GM15510 (cell line): ENCODE results near the gene DPF3.

Source experiments
- POLR2A ChIP-seq: IDR thresholded peaks from 3 replicates; pipeline ENCODE4 v1.6.1; 2011; ENCODE audit warnings: borderline replicate concordance; ENCODE audit not compliant: insufficient read length; ENCODE audit errors: extremely low read depth

Gene DPF3

GRCh38 chr14:72722201-72722785, 171.6 kb downstream of the DPF3 start:
- no peak for TF ChIP-seq POLR2A

- TF ChIP-seq POLR2A, result no peak
Observed at GRCh38 chr14:72721083-72721482, 172.8 kb downstream of the DPF3 start.

DNA sequence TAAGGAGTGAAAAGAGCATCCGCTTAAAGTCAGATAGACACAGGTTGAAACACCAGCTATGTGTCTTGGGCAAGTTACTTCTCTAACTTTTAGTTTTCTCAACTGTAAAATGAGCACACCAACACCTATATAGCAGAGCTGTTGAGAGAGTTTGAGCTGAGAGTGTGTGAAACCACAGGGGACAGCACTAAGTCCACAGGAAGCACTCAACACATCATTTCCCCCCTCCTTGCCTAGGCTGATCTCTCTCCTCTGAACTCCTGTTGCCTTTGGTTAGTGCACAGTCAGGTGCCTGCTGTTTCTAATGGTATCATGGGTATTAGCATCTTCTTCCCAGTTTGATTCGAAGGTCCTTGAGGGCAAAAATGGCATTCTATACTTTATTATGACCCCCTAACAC, 176.7 kb downstream of the DPF3 start:
- TF ChIP-seq POLR2A, result no peak

GRCh38 chr14:72716476-72716875, 177.4 kb downstream of the DPF3 start:
- no peak for TF ChIP-seq POLR2A

GRCh38 chr14:72715850-72716228, 178.1 kb downstream of the DPF3 start:
- no peak for TF ChIP-seq POLR2A

- TF ChIP-seq POLR2A, result no peak
Observed at GRCh38 chr14:72715215-72715849, 178.6 kb downstream of the DPF3 start.

DNA sequence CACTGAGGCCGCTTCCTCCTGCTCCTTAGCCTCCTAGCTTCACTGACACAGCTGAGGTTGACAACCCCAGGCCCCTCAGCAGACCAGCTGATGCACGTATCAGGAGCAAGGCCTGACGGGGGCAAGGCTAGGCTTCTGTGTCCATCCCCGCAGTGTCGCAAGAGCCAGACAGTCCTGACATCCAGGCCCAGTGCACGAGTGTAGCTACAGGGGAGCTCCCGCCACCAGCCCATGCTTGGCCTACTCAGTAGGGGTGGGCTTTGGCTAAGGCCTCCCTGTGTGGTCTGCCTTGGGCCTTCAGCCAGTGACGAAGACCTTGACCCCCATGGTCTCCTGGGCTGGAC, 179.1 kb downstream of the DPF3 start:
- TF ChIP-seq POLR2A, result no peak

GRCh38 chr14:72714094-72714493, 179.8 kb downstream of the DPF3 start:
- no peak for TF ChIP-seq POLR2A

DNA sequence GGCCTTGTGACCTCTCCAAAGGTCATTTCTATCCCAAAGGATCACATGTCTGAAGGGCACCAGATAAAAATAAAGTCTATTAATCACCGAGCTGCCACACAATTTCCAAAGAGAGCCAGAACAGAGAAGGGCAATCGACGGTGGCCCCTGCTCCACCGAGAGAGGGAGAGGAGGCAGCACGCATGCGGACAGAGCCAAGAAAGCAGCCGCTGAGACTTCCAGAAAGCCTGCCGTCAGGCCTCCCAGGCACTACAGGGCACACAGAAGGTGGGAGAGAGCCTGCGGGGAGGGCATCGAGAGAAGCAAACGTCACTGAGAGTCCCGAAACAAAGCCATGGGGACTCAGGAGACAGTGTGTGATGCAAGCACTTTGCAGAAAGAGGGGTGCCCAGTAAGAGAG, 182.0 kb downstream of the DPF3 start:
- no peak for TF ChIP-seq POLR2A

DNA sequence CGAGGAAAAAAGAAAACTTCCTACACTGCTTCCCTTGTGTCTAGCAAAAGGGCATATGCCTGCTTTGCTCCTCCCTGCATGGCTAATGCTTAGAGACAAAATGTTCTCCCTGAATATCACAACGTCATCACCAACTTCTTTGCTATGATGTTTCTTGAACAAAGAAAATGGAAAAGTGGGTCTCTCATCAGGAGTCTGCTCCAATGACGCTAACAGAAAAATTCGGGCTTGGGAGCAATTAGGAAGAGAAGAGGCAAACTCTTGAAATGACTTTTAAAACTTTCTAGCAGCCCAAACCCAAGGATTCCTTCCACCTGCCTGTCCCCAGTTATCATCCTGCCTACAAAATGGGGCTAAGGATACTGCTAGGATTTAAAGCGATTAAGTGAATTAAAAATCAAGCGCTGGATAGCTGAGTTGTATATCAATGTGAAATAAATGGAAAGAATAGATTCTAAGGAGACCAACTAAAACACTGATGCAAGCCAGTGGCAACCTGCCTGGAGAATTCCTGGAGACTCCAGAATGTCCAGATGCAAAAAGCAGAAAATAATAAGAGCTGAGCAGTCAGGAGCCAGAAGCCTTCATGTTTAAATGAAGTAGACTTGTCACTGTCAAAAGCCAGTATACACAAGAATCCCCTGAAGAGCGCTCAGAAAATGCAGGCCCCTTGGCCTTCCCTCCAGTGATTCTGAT, 183.8 kb downstream of the DPF3 start:
- TF ChIP-seq POLR2A, result no peak

DNA sequence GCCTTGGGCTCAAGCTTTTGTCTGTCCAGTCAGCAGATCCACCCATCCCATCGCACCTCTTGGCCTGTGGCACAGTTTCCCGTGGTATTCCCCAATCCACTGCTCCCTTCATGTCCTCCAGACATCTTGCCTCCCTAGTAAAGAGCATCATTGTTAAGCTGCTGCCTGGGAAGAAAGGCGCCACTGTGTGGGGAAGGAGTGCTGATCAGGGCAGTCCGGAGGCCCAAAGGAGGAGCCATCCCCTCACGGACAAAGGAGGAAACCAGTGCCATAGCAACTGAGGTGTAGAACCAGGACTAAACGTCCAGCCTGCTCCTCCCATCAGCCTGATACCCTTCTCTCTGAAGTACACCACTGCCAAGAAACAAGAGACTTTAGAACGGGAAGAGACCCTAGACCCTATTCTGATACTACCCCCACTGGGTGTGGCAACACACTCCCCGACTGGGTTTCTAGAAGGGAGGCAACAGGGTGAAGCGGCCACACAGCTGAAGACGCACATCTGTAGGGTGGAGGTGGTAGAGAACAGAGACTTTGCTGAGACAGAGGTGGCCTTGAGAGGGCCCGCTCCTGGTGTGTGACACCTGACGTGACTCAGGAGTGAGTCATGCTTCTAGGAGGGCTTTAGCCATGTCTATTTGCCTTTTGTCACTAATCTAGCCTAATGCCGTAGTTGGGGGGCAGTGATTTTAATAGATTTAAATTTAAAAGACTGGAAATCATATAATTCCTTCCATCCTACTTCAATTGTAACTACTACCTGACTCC, 185.0 kb downstream of the DPF3 start:
- TF ChIP-seq POLR2A, result no peak

GRCh38 chr14:72708222-72708621, 185.7 kb downstream of the DPF3 start:
- TF ChIP-seq POLR2A, result no peak

- no peak for TF ChIP-seq POLR2A
Observed at GRCh38 chr14:72706485-72706884, 187.4 kb downstream of the DPF3 start.

- no peak for TF ChIP-seq POLR2A
Observed at GRCh38 chr14:72704502-72704901, 189.4 kb downstream of the DPF3 start.

DNA sequence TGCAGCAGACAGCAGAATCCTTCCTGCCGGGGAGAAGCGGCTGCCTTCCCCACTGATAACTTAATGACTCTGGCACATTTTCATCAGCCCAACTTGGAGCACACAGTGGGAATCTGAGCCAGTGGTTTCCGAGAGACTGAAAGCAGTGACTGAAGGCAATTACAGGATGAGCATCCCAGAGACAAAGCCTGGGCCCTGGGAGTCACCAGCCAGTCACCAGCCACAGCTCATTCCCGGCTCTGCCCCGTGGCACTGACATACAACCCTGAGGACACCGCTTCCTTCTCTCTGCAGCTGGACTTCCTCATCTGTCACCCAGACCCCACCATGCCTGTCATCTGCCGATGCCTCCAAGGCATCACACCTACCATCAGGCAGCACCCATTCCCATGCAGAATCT, 192.3 kb downstream of the DPF3 start:
- TF ChIP-seq POLR2A, result no peak

DNA sequence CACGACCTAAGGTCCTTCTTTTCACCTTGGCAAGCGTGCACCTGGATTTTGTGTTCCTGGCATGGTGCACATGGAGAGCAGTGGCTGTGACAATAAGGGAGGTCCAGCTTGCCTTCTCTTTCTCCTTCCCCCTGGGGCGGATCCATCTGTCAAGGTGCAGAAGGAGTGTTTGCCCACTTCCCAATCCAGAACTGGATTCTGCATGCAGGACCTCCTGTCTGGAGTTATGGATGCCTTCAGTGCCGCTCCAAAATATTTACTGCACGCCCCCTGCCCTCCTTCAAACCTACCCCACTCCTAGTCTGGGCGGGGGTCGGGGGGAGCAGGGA, 192.7 kb downstream of the DPF3 start:
- TF ChIP-seq POLR2A, result no peak

- no peak for TF ChIP-seq POLR2A
Observed at GRCh38 chr14:72700338-72701236, 193.3 kb downstream of the DPF3 start.
